Fibroblast of mammary gland (primary cell): Measurements from ENCODE around the gene PGLYRP4.

ENCODE experiments used
- DNase-seq: peaks from one replicate; pipeline ENCODE4 v3.0.0-alpha.2; 2010; ENCODE audit warnings: low read depth
- H3K4me3 ChIP-seq: 2 replicates; pipeline ENCODE4 v1.5.1; 2011; ENCODE audit warnings: low read depth, mild to moderate bottlenecking, low read length, moderate library complexity; ENCODE audit not compliant: control insufficient read depth
- TF ChIP-seq, protein P1 (sequence below): conservative IDR thresholded peaks from 2 replicates; pipeline ENCODE4 v1.5.1; 2011; ENCODE audit warnings: low read depth, low read length, inconsistent platforms; ENCODE audit not compliant: control insufficient read depth, insufficient read depth

The PGLYRP4 gene

DNA sequence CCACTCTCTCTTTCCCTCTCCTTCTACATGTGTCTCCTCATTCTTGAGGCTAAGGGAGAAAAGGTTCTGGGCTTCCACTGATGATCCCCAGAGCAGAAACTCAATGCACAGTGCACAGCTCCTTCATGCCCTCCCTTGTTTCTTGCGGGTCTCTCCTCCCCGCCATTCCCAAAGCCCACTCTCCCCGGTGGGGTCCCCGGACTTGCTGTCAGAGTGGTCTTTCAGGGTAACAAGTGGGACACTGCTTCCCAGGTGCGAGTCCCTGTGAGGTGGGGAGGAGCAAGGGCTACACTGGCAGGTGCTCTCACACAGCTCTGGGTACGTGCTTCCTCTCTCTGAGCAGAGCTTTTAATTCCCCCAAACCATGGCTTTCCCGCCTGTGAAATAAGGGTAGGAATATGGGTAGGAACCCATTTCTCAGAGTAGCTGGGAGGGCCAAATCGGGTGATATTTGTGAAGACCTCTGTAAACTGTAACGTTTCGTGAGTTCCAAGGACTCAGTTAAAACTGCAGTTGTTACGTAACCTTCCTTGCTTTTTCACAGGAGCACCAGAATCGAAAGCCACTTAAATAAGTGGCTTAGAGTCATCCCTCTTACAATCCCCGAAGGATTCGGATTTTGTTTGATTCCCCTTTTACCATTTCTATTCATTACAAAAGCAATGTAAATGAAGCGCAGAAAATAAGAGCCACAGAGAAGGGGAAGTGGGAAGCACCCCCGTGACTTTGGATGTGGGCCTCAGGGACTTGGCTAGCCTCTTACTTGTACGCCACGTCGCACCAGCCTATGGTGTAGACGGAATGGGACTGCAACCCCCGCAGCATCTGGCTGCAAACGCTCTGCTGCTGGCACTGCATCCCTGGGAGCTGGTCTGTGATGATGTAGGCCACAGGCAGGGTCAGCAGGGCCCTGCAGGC, 42.1 kb downstream of the PGLYRP4 start:
- TF ChIP-seq, protein P1, sequence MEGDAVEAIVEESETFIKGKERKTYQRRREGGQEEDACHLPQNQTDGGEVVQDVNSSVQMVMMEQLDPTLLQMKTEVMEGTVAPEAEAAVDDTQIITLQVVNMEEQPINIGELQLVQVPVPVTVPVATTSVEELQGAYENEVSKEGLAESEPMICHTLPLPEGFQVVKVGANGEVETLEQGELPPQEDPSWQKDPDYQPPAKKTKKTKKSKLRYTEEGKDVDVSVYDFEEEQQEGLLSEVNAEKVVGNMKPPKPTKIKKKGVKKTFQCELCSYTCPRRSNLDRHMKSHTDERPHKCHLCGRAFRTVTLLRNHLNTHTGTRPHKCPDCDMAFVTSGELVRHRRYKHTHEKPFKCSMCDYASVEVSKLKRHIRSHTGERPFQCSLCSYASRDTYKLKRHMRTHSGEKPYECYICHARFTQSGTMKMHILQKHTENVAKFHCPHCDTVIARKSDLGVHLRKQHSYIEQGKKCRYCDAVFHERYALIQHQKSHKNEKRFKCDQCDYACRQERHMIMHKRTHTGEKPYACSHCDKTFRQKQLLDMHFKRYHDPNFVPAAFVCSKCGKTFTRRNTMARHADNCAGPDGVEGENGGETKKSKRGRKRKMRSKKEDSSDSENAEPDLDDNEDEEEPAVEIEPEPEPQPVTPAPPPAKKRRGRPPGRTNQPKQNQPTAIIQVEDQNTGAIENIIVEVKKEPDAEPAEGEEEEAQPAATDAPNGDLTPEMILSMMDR = no peak

DNA sequence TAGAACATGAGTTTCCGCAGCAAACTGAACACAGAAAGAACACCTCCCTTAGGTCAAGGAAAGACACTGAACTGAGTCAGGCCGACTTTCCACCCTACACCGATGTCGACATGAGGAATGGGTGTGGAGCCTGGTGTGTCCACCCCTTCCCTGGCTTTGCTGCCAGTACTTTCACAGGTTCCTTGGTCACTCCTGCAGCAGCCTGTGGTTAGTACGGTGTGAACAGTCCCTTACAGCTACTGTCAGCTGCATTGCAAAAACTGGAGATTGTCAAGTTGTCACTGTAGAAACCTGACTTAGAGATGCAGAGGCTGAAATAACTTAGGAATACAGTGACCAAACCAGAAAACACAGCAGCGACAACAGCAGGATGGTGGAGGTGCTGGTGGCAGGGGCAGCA, 43.0 kb downstream of the PGLYRP4 start:
- no peak for DNase-seq
- no peak overlapping the region for H3K4me3 ChIP-seq
- TF ChIP-seq, protein P1 = no peak

More for the DNA sequence above, 42.1 kb downstream of the PGLYRP4 start:
- DNase-seq = no peak
- H3K4me3 ChIP-seq = no peak overlapping the region

DNA sequence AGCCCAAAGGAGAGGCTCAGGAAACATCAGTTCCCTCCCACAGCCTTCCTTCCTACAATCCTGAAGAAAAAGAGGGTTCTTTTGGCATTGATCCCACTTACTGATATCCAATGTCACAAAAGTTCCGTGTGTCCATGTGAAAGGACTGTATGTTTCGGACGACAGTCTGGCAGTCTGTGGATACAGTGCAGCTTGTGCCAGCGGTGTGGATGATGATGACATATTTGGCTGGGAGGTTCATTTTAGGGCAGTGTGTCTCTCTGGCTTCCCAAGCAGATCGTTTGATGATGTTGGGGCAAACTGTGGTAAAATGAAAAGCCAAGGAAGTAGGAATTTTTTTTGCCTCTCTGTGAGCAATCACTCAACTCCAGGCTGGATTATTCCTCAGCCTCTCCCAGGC, 46.3 kb downstream of the PGLYRP4 start:
- no peak for DNase-seq
- no peak overlapping the region for H3K4me3 ChIP-seq
- TF ChIP-seq, protein P1 = no peak

DNA sequence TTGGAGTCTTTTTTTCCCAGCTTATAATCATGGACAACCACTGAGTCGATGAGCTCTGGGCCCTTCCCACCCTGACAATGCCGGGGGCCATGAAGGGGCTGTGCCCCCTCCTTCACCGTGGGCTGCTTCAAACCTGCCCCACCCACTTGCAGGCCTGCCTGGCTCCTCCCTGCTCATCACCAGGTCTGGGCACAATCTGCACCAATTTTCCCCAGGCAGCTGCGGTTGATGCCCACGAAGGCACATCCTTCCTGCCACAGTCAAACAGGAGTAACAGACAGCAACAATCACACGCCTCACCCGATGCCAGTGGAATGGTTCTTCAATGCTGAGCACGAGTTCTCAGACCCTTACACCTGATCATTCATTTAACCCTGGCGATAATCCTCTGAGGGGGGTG, 54.8 kb downstream of the PGLYRP4 start:
- TF ChIP-seq, protein P1 = no peak
- DNase-seq = no peak

DNA sequence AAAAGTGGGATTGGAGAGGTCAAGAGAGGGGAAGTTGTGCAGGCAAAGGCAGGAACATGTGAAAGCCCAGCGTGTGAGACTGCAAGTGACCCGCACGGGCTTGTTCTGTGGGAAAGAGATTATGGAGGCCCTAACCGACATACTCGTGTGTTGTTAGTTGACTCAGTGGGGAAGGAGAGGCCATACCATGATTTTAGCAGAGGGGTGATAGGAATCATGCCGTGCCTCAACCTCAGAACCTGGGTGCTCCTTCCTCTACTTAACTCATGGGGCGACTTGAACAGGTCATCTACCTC, 55.2 kb downstream of the PGLYRP4 start:
- no peak for DNase-seq
- H3K4me3 ChIP-seq = no peak overlapping the region
- TF ChIP-seq, protein P1 = no peak

More for the DNA sequence above, 54.8 kb downstream of the PGLYRP4 start:
- H3K4me3 ChIP-seq = no peak overlapping the region

DNA sequence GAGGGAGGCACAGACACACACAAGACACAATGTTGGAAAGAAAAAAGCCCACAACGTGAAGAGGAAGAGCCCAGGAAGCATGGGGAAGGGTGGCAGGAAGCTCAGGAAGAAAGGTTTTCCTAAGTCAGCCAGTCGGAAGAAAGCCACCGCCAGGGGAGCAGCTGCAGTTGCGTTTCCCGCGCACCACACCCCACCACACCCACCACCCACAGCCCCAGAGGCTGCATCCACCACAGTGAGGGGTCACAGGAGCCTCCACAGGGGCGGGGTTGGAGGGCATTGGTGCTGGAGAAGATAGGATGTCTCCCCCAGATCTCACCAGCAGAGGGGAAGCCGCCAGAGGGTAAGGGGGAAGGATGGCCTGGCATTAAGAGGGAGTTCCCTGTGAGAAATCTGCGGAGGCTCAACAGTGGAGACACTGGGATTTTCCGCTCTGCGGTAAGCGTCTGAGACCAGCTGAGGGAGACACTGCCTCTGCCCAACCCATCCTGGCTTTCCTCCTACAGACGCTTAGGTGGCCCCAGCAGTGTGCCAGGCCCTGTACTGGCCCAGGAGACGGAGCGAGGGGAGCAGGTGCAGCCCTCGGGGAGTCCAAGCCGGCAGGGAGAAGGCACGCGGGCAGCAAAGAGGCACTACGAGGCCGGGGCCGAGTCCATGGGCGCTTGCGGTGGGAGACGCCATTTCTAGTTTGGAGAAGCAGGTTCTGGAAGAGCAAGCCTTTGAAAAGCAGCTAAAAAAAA, 55.7 kb downstream of the PGLYRP4 start:
- H3K4me3 ChIP-seq = no peak overlapping the region
- TF ChIP-seq, protein P1 = no peak
- DNase-seq = no peak
